HepG2 (cell line): ENCODE results near the gene FITM1. TPM values are rescaled to one million over a fixed set of nuclear protein-coding genes. Genes with fewer than 3 reads are reported as not detected.

Experiments used
- ATF7 ChIP-seq, 2 experiments: fragments of 450-650 bp in 1 of 2; sonication (generic) in 1 of 2; formaldehyde crosslinking in 1 of 2; IDR thresholded peaks; 2 replicates each; pipeline versions ENCODE4 v1.4.0 to v1.6.1; 2016 to 2020; ENCODE audit warnings: antibody characterized with exemption in 1 of 2, mild to moderate bottlenecking in 1 of 2, missing genetic modification reagents in 1 of 2
- CBFB ChIP-seq: sonication (generic); formaldehyde crosslinking; IDR thresholded peaks from 2 replicates; pipeline ENCODE4 v1.4.0; 2020; ENCODE audit warnings: missing genetic modification reagents
- CBX1 ChIP-seq: IDR thresholded peaks from one replicate; pipeline ENCODE4 v1.6.1; 2016; ENCODE audit warnings: antibody characterized with exemption, low read depth
- FOXC1 ChIP-seq: sonication (generic); formaldehyde crosslinking; IDR thresholded peaks from 2 replicates; pipeline ENCODE4 v1.8.0; 2022; ENCODE audit warnings: mild to moderate bottlenecking, missing genetic modification reagents, borderline replicate concordance
- FOXP4 ChIP-seq: sonication (generic); formaldehyde crosslinking; IDR thresholded peaks from 2 replicates; pipeline ENCODE4 v1.4.0; 2020; ENCODE audit warnings: missing genetic modification reagents
- MZF1 ChIP-seq: sonication (generic); formaldehyde crosslinking; IDR thresholded peaks from 2 replicates; pipeline ENCODE4 v1.8.1; 2023; ENCODE audit warnings: mild to moderate bottlenecking, missing genetic modification reagents, borderline replicate concordance
- PHF5A ChIP-seq: IDR thresholded peaks from one replicate; pipeline ENCODE4 v1.6.1; 2018; ENCODE audit warnings: low read depth, missing genetic modification reagents; ENCODE audit not compliant: unreplicated experiment
- TEAD3 ChIP-seq: optimal IDR thresholded peaks from 2 replicates; pipeline ENCODE3; 2016; ENCODE audit warnings: borderline replicate concordance
- TFAP4 ChIP-seq: sonication (generic); IDR thresholded peaks from 2 replicates; pipeline ENCODE4 v1.6.1; 2016; ENCODE audit warnings: low read depth, borderline replicate concordance
- ZHX2 ChIP-seq, 2 experiments: sonication (generic) in 1 of 2; formaldehyde crosslinking in 1 of 2; IDR thresholded peaks; 2 replicates each; pipeline versions ENCODE4 v1.6.1 to v1.9.0; 2014 to 2022; ENCODE audit warnings: antibody characterized with exemption in 1 of 2, borderline replicate concordance in 1 of 2, inconsistent platforms in 1 of 2, low read depth in 1 of 2, missing genetic modification reagents in 1 of 2
- ZNF24 ChIP-seq: fragments of 450-650 bp; IDR thresholded peaks from 2 replicates; pipeline ENCODE4 v1.6.1; 2017; ENCODE audit warnings: antibody characterized with exemption, mild to moderate bottlenecking
- ZNF350 ChIP-seq: sonication (generic); formaldehyde crosslinking; IDR thresholded peaks from 2 replicates; pipeline ENCODE4 v1.4.0; 2020; ENCODE audit warnings: mild to moderate bottlenecking, low read depth, missing genetic modification reagents, borderline replicate concordance
- ZNF441 ChIP-seq: sonication (generic); formaldehyde crosslinking; IDR thresholded peaks from 2 replicates; pipeline ENCODE4 v1.7.0; 2021; ENCODE audit warnings: missing genetic modification reagents, borderline replicate concordance
- ZNF552 ChIP-seq: sonication (generic); formaldehyde crosslinking; IDR thresholded peaks from 2 replicates; pipeline ENCODE4 v1.9.0; 2022; ENCODE audit warnings: missing genetic modification reagents, mild to moderate bottlenecking, borderline replicate concordance
- ZNF639 ChIP-seq: conservative IDR thresholded peaks from 2 replicates; pipeline ENCODE4 v1.6.1; 2018; ENCODE audit warnings: missing genetic modification reagents
- polyA plus RNA-seq, 8 experiments: library from polyadenylated mRNA; depleted of rRNA in 3 of 8; stranded (reverse) in 7 of 8; unstranded in 1 of 8; fragments of >200 nt; fragmentation: Illumina TruSeq in 4 of 8; extraction: Trizol in 4 of 8; gene quantifications; 2 replicates each; pipeline versions ENCODE4 v1.2.1 to v1.2.3, GENCODE V29; 2011 to 2016; ENCODE audit warnings: low read depth in 4 of 8, missing spikeins in 1 of 8, mixed read lengths in 1 of 8; ENCODE audit not compliant: insufficient read depth in 1 of 8
- total RNA-seq, 5 experiments: library from RNA; depleted of rRNA; stranded (reverse); fragments of >200 nt; fragmentation: Illumina TruSeq; extraction: Trizol; gene quantifications; 2 replicates each; pipeline ENCODE4 v1.2.3, GENCODE V29; 2016; ENCODE audit warnings: low read depth in 1 of 5

Gene FITM1
- total and polyA plus RNA-seq, 2 of the 13 experiments (the other 11 are each of a cell fraction or from before 2014, with no cell fraction given), result 2.7 to 5.8 TPM

GRCh38 chr14:24114532-24115421, 15.7 kb upstream of the FITM1 start, which contains the start of the genes DCAF11 and NRL (continued):
- TF ChIP-seq TFAP4 (peak; percentile 19; the same call in 1 of the 2 replicates), ZNF24 (peak; percentile 64; the same call in 1 of the 2 replicates), CBFB (CRISPR knock-in tag) (peak; percentile 99), ZNF441 (CRISPR knock-in tag) (peak; percentile 78), ZNF552 (CRISPR knock-in tag) (peak; percentile 94; the same call in 1 of the 2 replicates), FOXC1 (peak; percentile 85; the same call in 1 of the 2 replicates), CBX1 (peak; percentile 95), ZNF350 (CRISPR knock-in tag) (peak; percentile 98), MZF1 (CRISPR knock-in tag) (peak; percentile 99), PHF5A (CRISPR knock-in tag) (no peak), FOXP4 (CRISPR knock-in tag) (peak; percentile 90), TEAD3 (CRISPR knock-in tag) (peak; percentile 94), ZNF639 (CRISPR knock-in tag) (peak; percentile 96), ZHX2 (IDR thresholded peaks at IDR 0.05; ENCODE audit: low read depth) (peak; percentile 95), ZHX2 (CRISPR knock-in tag; IDR thresholded peaks at IDR 0.05; ENCODE audit: borderline replicate concordance) (peak; percentile 63), ATF7 (IDR thresholded peaks at IDR 0.05) (no peak), ATF7 (CRISPR knock-in tag; IDR thresholded peaks at IDR 0.05) (peak; percentile 85)
